MM.1S (cell line): Measurements from ENCODE around the gene HYAL4.

Source experiments
- CTCF ChIP-seq: fragments of 300-600 bp; sonication (generic); IDR thresholded peaks from 2 replicates; pipeline ENCODE4 v1.5.1; 2016; ENCODE audit warnings: antibody characterized with exemption, low read length, mixed read lengths
- EZH2 ChIP-seq: fragments of 300-600 bp; sonication (generic); optimal IDR thresholded peaks from 2 replicates; pipeline ENCODE3; 2017; ENCODE audit warnings: low read depth, mild to moderate bottlenecking, antibody characterized with exemption, low read length, mixed read lengths
- EZH2phosphoT487 ChIP-seq: fragments of 300-600 bp; sonication (generic); IDR thresholded peaks from 2 replicates; pipeline ENCODE4 v1.6.1; 2018; ENCODE audit warnings: antibody characterized with exemption, low read length

GRCh38 chr7:123798532-123799188 lies 46.3 kb upstream of the HYAL4 start:
- TF ChIP-seq EZH2 (no peak), CTCF (no peak), EZH2phosphoT487 (no peak)
